ENCODE results near the gene EHHADH. TPM values are rescaled to one million over a fixed set of nuclear protein-coding genes. Genes with fewer than 3 reads are reported as not detected.
"Not testable (repeated sequence)": the region's sequence is repeated elsewhere in the genome, so short reads cannot be mapped to it uniquely, and the experiment has no call there.

The EHHADH gene
- total RNA-seq, 2 donors from 2014 or later = 8.3 to 9.2 TPM

DNA sequence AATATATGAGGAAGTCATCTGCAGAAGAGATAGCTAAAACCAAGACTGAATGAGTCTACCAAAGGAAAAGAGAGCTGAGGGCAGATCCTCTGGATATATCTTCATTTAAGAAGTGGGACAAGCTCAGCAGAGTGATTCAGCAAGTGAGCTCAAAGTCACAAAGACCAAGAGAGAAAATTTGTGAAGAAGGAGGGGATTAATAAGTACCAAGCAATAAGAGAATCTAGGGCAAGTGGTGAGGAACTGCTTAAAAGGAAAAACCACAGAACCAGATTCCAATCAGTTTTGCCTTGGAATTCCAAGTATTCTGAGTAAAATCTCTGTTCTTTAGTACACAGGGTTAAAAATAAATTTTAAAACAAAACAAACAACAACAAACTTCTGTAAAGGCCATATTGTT is 3.6 kb downstream of the EHHADH start:
- no peaks in the 10 kb centered on the region for H3K36me3 ChIP-seq (replicated peaks in 1 of 2; ENCODE audit: insufficient read depth in 1 of 2, low read depth in 2 of 2)
- peaks cover 20% of the 10 kb centered on the region for H3K4me1 ChIP-seq
- H3K27me3 ChIP-seq = no peaks in the 10 kb centered on the region
- no peak overlapping the region for H3K4me3 ChIP-seq
- ATAC-seq (no peak), DNase-seq (no peak)
- H3K27ac ChIP-seq = no peak overlapping the region
- H3K9me3 ChIP-seq = no peaks in the 10 kb centered on the region
- TF ChIP-seq POLR2A (IDR thresholded peaks at IDR 0.05) = no peak
- TF ChIP-seq, protein P1, sequence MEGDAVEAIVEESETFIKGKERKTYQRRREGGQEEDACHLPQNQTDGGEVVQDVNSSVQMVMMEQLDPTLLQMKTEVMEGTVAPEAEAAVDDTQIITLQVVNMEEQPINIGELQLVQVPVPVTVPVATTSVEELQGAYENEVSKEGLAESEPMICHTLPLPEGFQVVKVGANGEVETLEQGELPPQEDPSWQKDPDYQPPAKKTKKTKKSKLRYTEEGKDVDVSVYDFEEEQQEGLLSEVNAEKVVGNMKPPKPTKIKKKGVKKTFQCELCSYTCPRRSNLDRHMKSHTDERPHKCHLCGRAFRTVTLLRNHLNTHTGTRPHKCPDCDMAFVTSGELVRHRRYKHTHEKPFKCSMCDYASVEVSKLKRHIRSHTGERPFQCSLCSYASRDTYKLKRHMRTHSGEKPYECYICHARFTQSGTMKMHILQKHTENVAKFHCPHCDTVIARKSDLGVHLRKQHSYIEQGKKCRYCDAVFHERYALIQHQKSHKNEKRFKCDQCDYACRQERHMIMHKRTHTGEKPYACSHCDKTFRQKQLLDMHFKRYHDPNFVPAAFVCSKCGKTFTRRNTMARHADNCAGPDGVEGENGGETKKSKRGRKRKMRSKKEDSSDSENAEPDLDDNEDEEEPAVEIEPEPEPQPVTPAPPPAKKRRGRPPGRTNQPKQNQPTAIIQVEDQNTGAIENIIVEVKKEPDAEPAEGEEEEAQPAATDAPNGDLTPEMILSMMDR (IDR thresholded peaks at IDR 0.05) = no peak
- intact Hi-C loops (cut with DNase I) = no loop called here

DNA sequence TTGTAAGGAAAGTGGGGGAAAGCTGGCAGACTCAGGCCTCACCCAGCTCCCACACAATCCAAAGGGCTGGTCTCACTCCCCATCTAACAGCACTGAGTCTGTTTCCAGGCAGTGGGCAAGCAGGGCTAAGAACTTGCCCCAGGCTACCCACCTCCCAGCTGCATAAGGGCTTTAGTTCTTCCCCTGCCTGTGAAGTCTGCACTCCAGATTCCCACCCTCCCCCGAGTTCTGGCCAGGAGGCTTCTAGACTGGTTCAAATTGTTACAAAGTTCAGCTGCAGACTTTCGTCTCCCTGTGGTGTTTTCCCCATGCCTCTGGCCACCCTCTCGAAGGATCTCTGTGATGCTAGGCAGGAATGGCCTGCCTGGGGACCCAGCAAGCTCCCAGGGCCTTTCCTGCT is 11.2 kb downstream of the EHHADH start:
- Histone ChIP-seq H3K36me3 (replicated peaks in 1 of 2; ENCODE audit: insufficient read depth in 1 of 2, low read depth in 2 of 2) (no peaks in the 10 kb centered on the region), H3K27ac (no peak overlapping the region), H3K27me3 (no peaks in the 10 kb centered on the region), H3K4me3 (no peak overlapping the region), H3K4me1 (no peaks in the 10 kb centered on the region), H3K9me3 (peaks cover 0 to 8% (median 0%) of the 10 kb centered on the region in 3 donors)
- no peak for ATAC-seq
- intact Hi-C loops (cut with DNase I) = no loop called here
- DNase-seq = no peak
- 83 to 88% methylated on average over 3 of the region's 3 CpGs for WGBS, 2 donors
- TF ChIP-seq, protein P1 (IDR thresholded peaks at IDR 0.05) = no peak
- TF ChIP-seq POLR2A (IDR thresholded peaks at IDR 0.05) = no peak

DNA sequence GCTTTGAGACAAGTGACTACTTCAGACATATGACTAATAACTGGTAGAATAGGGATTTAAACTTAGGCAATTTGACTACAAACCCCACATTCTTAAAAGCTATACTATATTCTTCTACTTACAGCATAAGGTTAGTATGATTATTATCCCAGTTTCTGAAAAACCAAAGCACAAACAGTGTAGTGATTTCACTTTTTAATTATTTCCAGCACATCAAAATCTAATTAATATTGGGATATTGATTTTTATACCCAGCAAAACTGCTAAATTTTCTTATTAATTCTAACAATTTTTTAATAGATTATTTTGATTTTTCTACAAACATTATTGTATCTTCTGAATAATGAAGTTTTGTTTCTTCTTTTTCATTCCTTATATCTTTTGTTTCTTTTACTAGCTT is 16.9 kb downstream of the EHHADH start:
- Histone ChIP-seq H3K9me3 (no peaks in the 10 kb centered on the region), H3K4me3 (no peak overlapping the region), H3K36me3 (replicated peaks in 1 of 2; ENCODE audit: insufficient read depth in 1 of 2, low read depth in 2 of 2) (peaks cover 6 to 7% of the 10 kb centered on the region in 2 donors), H3K27ac (no peak overlapping the region), H3K4me1 (no peaks in the 10 kb centered on the region), H3K27me3 (no peaks in the 10 kb centered on the region)
- DNase-seq (no peak), ATAC-seq (no peak)
- intact Hi-C loops (cut with DNase I) = no loop called here
- TF ChIP-seq, protein P1 (IDR thresholded peaks at IDR 0.05) = no peak
- no peak for TF ChIP-seq POLR2A (IDR thresholded peaks at IDR 0.05)

DNA sequence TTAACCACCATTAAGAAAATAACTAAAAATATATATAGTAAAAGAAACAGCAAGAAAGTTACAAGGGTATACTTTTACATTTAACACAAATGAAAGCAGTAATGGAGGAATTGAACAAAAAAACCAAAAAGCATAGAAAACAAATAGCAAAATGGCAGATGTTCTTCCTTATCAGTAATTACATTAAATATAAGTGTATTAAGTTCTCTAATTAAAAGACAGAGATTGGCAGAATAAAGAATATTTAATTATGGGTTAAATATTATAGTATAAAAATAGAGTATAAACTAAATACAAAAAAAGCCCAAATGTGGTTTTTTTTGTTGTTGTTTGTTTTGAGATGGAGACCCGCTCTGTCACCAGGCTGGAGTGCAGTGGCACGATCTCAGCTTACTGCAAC is 20.5 kb downstream of the EHHADH start:
- H3K9me3 ChIP-seq = no peaks in the 10 kb centered on the region
- no peaks in the 10 kb centered on the region for H3K27me3 ChIP-seq
- ATAC-seq = no peak
- WGBS, 2 donors = 91 to 96% methylated on average over 2 of the region's 2 CpGs
- H3K36me3 ChIP-seq (replicated peaks in 1 of 2; ENCODE audit: insufficient read depth in 1 of 2, low read depth in 2 of 2) = peaks cover 6 to 7% of the 10 kb centered on the region in 2 donors
- no peak overlapping the region for H3K27ac ChIP-seq
- H3K4me1 ChIP-seq = no peaks in the 10 kb centered on the region
- H3K4me3 ChIP-seq = no peak overlapping the region
- DNase-seq = no peak
- intact Hi-C loops (cut with DNase I) = no loop called here
- TF ChIP-seq, protein P1 (IDR thresholded peaks at IDR 0.05) = no peak

DNA sequence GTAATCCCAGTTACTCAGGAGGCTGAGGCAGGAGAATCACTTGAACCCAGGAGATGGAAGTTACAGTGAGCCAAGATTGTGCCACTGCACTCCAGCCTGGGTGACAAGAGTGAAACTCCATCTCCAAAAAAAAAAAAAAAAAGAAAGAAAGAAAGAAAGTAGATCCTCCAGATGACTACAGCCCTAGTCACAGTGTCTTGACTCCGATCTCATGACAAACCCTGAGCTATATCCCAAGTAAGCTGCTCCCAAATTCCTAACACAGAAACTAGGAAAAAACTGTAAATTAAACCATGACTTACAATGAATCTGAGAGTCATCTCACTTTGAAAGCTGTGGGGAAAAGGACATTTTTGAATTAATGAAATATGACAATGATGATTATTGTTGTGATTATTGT is 27.3 kb downstream of the EHHADH start:
- WGBS, 2 donors = 89 to 96% methylated on average over 1 of the region's 1 CpG
- intact Hi-C loops (cut with DNase I); H3K27ac ChIP-seq; DNase-seq; ATAC-seq; H3K4me1 ChIP-seq; H3K27me3 ChIP-seq; H3K36me3 ChIP-seq (replicated peaks in 1 of 2; ENCODE audit: insufficient read depth in 1 of 2, low read depth in 2 of 2); H3K4me3 ChIP-seq; H3K9me3 ChIP-seq: not testable (repeated sequence)

Data from body of pancreas (tissue), 4 donors.